Heart left ventricle (tissue), 13 donors: ENCODE data around the gene NXPH3.

Experiments used
- POLR2A ChIP-seq, 2 donors: fragments of 450-650 bp; IDR thresholded peaks; one replicate each; pipeline ENCODE4 v1.6.1; 2017; ENCODE audit warnings: antibody characterized with exemption in 2 of 2, mild to moderate bottlenecking in 2 of 2, moderate library complexity in 2 of 2
- TF ChIP-seq, protein P1 (sequence below), 12 donors: fragments of 200-600 bp; sonication (generic) in 4 of 12; IDR thresholded peaks; one replicate each; pipeline versions ENCODE4 v1.5.0 to v1.8.0; 2018 to 2022; ENCODE audit warnings: antibody characterized with exemption in 12 of 12, mild to moderate bottlenecking in 5 of 12
- donor health status: ischemic (EF 13 %, LVEDD 7.1; RV severe dilation, severe dysfunction).
- donor health status: DM: no; HTN: yes; CAD: no.
- donor health status: DM: no; HTN: no; CAD: no.
- donor health status: ischemic (EF 25% LVEDD 6.9; RV normal size, moderate dysfunction).
- donor health status: ischemic (EF 25% LVEDD 5.7; RV mildly dilated, moderate dysfunction).
- donor health status: ischemic (EF 35%, LVEDD 5.7; RV mildly dilated, moderate dysfunction).
- donor health status: nonischemic (EF 11% LVEDD 7.7; RV severe dilation, severe dysfunction).
- donor health status: DM: yes; HTN: yes; CAD: no.
- donor health status: PGD.
- donor health status: ischemic (EF 29% LVEDD 5.4; RV normal size, mild dysfunction).
- donor health status: nonischemic (EF 23%, LVEDD 6.1; RV moderate dilation, normal function).

GRCh38 chr17:49575679-49576087 is at the start of gene NXPH3:
- no peak for TF ChIP-seq POLR2A (IDR thresholded peaks at IDR 0.05)
- TF ChIP-seq, protein P1, sequence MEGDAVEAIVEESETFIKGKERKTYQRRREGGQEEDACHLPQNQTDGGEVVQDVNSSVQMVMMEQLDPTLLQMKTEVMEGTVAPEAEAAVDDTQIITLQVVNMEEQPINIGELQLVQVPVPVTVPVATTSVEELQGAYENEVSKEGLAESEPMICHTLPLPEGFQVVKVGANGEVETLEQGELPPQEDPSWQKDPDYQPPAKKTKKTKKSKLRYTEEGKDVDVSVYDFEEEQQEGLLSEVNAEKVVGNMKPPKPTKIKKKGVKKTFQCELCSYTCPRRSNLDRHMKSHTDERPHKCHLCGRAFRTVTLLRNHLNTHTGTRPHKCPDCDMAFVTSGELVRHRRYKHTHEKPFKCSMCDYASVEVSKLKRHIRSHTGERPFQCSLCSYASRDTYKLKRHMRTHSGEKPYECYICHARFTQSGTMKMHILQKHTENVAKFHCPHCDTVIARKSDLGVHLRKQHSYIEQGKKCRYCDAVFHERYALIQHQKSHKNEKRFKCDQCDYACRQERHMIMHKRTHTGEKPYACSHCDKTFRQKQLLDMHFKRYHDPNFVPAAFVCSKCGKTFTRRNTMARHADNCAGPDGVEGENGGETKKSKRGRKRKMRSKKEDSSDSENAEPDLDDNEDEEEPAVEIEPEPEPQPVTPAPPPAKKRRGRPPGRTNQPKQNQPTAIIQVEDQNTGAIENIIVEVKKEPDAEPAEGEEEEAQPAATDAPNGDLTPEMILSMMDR (IDR thresholded peaks at IDR 0.05), result peak; percentile 18 to 84 (median 59)
